K562 (cell line): ENCODE measurements around the gene IRAG1.

ENCODE experiments used
- CTCF ChIP-seq, 3 experiments: IDR thresholded peaks in 2 of 3; conservative IDR thresholded peaks in 1 of 3; 2 replicates each; pipeline ENCODE4 v1.5.1; 2011 to 2012; ENCODE audit warnings: low read length in 3 of 3, mild to moderate bottlenecking in 3 of 3, control low read depth in 2 of 3, improper control_type of control experiment in 1 of 3, inconsistent platforms in 1 of 3, low read depth in 1 of 3, mixed read lengths in 1 of 3, moderate library complexity in 1 of 3; ENCODE audit not compliant: insufficient read depth in 2 of 3
- L3MBTL2 ChIP-seq: fragments of 450-650 bp; IDR thresholded peaks from 2 replicates; pipeline ENCODE4 v1.6.1; 2016; ENCODE audit warnings: mild to moderate bottlenecking, moderate library complexity
- SMAD1 ChIP-seq: fragments of 150-350 bp; IDR thresholded peaks from 2 replicates; pipeline ENCODE4 v1.6.1; 2014; ENCODE audit warnings: low read length, low read depth; ENCODE audit not compliant: partially characterized antibody
- TAF1 ChIP-seq: IDR thresholded peaks from 2 replicates; pipeline ENCODE4 v1.6.1; 2011; ENCODE audit warnings: mild to moderate bottlenecking, low read length, moderate library complexity; ENCODE audit not compliant: insufficient read depth, control insufficient read depth, severe bottlenecking; ENCODE audit errors: extremely low read depth
- TCF7 ChIP-seq: sonication (generic); IDR thresholded peaks from 2 replicates; pipeline ENCODE4 v1.6.1; 2016; ENCODE audit warnings: antibody characterized with exemption, borderline replicate concordance
- TGIF2 ChIP-seq: sonication (generic); formaldehyde crosslinking; IDR thresholded peaks from 2 replicates; pipeline ENCODE4 v1.8.1; 2022; ENCODE audit warnings: mild to moderate bottlenecking, missing genetic modification reagents, moderate library complexity
- ZFP91 ChIP-seq: sonication (generic); formaldehyde crosslinking; IDR thresholded peaks from 2 replicates; pipeline ENCODE4 v1.8.0; 2022; ENCODE audit warnings: mild to moderate bottlenecking, missing genetic modification reagents
- ZNF140 ChIP-seq: fragments of 250-450 bp; sonication (Bioruptor Pico); IDR thresholded peaks from 2 replicates; pipeline ENCODE4 v1.8.0; 2021; ENCODE audit warnings: moderate library complexity, mild to moderate bottlenecking, inconsistent platforms
- ZNF384 ChIP-seq: IDR thresholded peaks from 2 replicates; pipeline ENCODE4 v1.6.1; 2012; ENCODE audit warnings: low read depth, low read length, improper control_type of control experiment
- ZNF41 ChIP-seq: fragments of 250-450 bp; sonication (Bioruptor Pico); conservative IDR thresholded peaks from 2 replicates; pipeline ENCODE4 v1.4.0; 2020; ENCODE audit warnings: mild to moderate bottlenecking
- ZNF780A ChIP-seq: fragments of 250-450 bp; sonication (Bioruptor Pico); IDR thresholded peaks from 2 replicates; pipeline ENCODE4 v1.5.0; 2021; ENCODE audit warnings: mild to moderate bottlenecking
- ZSCAN29 ChIP-seq: fragments of 450-650 bp; IDR thresholded peaks from 2 replicates; pipeline ENCODE4 v1.6.1; 2017
- TF ChIP-seq, protein P1 (sequence below): fragments of 450-650 bp; IDR thresholded peaks from 2 replicates; pipeline ENCODE4 v1.6.1; 2018; ENCODE audit not compliant: partially characterized antibody

DNA sequence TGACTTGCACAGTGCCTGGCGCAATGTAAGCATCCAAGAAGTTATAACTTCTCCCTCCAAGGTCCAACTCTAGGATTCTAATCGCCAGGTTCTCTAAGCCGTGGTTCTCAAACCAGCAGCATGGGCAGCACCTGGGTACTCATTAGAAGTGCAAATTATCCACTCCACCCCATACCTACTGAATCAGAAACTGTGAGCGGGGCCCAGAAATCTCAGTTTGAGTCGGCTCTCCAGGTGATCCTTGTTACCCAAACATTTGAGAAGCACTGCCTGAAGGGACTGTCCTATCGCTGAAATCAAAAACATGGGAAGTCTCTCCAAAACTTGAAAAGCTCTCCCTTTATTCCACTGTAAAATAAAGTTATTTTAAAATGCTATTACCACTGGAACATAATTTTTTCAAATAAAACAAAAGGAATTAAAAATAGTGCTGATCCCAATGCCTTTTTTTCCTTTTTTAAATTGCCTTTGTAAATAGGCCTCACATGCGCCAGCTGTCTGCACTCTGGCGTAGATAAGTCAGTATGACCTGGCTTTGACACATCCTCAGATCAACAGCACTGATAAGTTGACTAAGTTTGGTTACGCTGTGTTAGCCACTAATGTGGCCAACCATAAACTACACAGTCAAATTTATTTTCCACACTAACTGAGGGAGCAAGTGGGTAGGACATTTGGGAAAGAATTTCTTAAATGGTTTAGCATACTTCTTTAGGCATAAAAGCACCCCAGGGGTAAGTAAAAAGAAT, 49.1 kb upstream of the IRAG1 start:
- TF ChIP-seq ZNF140 (CRISPR knock-in tag): no peak
- TF ChIP-seq ZSCAN29: no peak
- TF ChIP-seq SMAD1: no peak
- TF ChIP-seq ZNF384: no peak
- peak; percentile 84 for TF ChIP-seq L3MBTL2
- TF ChIP-seq ZNF41: no peak
- TF ChIP-seq, protein P1, sequence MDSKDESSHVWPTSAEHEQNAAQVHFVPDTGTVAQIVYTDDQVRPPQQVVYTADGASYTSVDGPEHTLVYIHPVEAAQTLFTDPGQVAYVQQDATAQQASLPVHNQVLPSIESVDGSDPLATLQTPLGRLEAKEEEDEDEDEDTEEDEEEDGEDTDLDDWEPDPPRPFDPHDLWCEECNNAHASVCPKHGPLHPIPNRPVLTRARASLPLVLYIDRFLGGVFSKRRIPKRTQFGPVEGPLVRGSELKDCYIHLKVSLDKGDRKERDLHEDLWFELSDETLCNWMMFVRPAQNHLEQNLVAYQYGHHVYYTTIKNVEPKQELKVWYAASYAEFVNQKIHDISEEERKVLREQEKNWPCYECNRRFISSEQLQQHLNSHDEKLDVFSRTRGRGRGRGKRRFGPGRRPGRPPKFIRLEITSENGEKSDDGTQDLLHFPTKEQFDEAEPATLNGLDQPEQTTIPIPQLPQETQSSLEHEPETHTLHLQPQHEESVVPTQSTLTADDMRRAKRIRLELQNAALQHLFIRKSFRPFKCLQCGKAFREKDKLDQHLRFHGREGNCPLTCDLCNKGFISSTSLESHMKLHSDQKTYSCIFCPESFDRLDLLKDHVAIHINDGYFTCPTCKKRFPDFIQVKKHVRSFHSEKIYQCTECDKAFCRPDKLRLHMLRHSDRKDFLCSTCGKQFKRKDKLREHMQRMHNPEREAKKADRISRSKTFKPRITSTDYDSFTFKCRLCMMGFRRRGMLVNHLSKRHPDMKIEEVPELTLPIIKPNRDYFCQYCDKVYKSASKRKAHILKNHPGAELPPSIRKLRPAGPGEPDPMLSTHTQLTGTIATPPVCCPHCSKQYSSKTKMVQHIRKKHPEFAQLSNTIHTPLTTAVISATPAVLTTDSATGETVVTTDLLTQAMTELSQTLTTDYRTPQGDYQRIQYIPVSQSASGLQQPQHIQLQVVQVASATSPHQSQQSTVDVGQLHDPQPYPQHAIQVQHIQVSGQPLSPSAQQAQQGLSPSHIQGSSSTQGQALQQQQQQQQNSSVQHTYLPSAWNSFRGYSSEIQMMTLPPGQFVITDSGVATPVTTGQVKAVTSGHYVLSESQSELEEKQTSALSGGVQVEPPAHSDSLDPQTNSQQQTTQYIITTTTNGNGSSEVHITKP: no peak
- TF ChIP-seq TCF7: no peak
- TF ChIP-seq CTCF (IDR thresholded peaks at IDR 0.05 in 2 of 3, conservative IDR thresholded peaks at IDR 0.05 in 1 of 3; ENCODE audit: insufficient read depth in 2 of 3, low read depth in 1 of 3, low read length in 3 of 3): no peak
- TF ChIP-seq TAF1: no peak
- TF ChIP-seq ZNF780A (CRISPR knock-in tag): no peak
- no peak for TF ChIP-seq TGIF2 (CRISPR knock-in tag)
- TF ChIP-seq ZFP91 (CRISPR knock-in tag): no peak
